DMS79 (cell line): ENCODE measurements around the gene SLAMF6.
"Not testable (repeated sequence)": the region's sequence is repeated elsewhere in the genome, so short reads cannot be mapped to it uniquely, and the experiment has no call there.

ENCODE experiments used
- DNase-seq: peaks from one replicate; lab custom pipeline; 2025; lab: John Stamatoyannopoulos, UW

Gene SLAMF6

GRCh38 chr1:160522622-160523345 lies at the start of gene SLAMF6:
Gene SLAMF6 (minus strand): TSS chr1:160523255. CDS start chr1:160523192, 63 bp downstream.
- DNase-seq, result no peak

GRCh38 chr1:160570840-160571239 lies 47.8 kb upstream of the SLAMF6 start:
- no peak for DNase-seq

GRCh38 chr1:160569806-160570205 lies 46.8 kb upstream of the SLAMF6 start:
- no peak for DNase-seq

GRCh38 chr1:160567858-160568682 lies 45.0 kb upstream of the SLAMF6 start:
- DNase-seq, result no peak

- DNase-seq, result no peak
Observed at GRCh38 chr1:160567341-160567740, 44.3 kb upstream of the SLAMF6 start.

- DNase-seq, result no peak
Observed at GRCh38 chr1:160565564-160565963, 42.5 kb upstream of the SLAMF6 start.

- not testable (repeated sequence) for DNase-seq
Observed at GRCh38 chr1:160563230-160563629, 40.2 kb upstream of the SLAMF6 start.

GRCh38 chr1:160562745-160563144 lies 39.7 kb upstream of the SLAMF6 start:
- not testable (repeated sequence) for DNase-seq

GRCh38 chr1:160560806-160561205 lies 37.8 kb upstream of the SLAMF6 start:
- DNase-seq, result no peak

- DNase-seq, result no peak
Observed at GRCh38 chr1:160560045-160560705, 37.1 kb upstream of the SLAMF6 start.

GRCh38 chr1:160559437-160559836 lies 36.4 kb upstream of the SLAMF6 start:
- DNase-seq, result not testable (repeated sequence)

GRCh38 chr1:160558660-160559380 lies 35.8 kb upstream of the SLAMF6 start:
- no peak for DNase-seq

GRCh38 chr1:160553778-160554177 lies 30.7 kb upstream of the SLAMF6 start:
- no peak for DNase-seq

- no peak for DNase-seq
Observed at GRCh38 chr1:160552425-160552824, 29.4 kb upstream of the SLAMF6 start.

GRCh38 chr1:160550572-160551034 lies 27.5 kb upstream of the SLAMF6 start:
- no peak for DNase-seq

GRCh38 chr1:160549665-160550006 lies 26.6 kb upstream of the SLAMF6 start:
- DNase-seq, result no peak

- no peak for DNase-seq
Observed at GRCh38 chr1:160548960-160549664, 26.1 kb upstream of the SLAMF6 start.

GRCh38 chr1:160548183-160548582 lies 25.1 kb upstream of the SLAMF6 start:
- no peak for DNase-seq

- no peak for DNase-seq
Observed at GRCh38 chr1:160547422-160547821, 24.4 kb upstream of the SLAMF6 start.

GRCh38 chr1:160546942-160547341 lies 23.9 kb upstream of the SLAMF6 start:
- no peak for DNase-seq

GRCh38 chr1:160544647-160545046 lies 21.6 kb upstream of the SLAMF6 start:
- DNase-seq, result no peak
